GM23338 (cell line): ENCODE results near the gene ATAD3B.

ENCODE experiments used
- EZH2 ChIP-seq: fragments of 200-600 bp; sonication (generic); IDR thresholded peaks from one replicate; pipeline ENCODE4 v1.8.0; 2017; ENCODE audit warnings: antibody characterized with exemption, mild to moderate bottlenecking, low read depth; ENCODE audit not compliant: unreplicated experiment
- EZH2phosphoT487 ChIP-seq: fragments of 200-600 bp; sonication (generic); IDR thresholded peaks from one replicate; pipeline ENCODE4 v1.8.1; 2018; ENCODE audit warnings: antibody characterized with exemption; ENCODE audit not compliant: unreplicated experiment
- POLR2AphosphoS5 ChIP-seq: IDR thresholded peaks from 2 replicates; pipeline ENCODE4 v1.6.1; 2016; ENCODE audit warnings: antibody characterized with exemption, low read depth
- TF ChIP-seq, protein P1 (sequence below): IDR thresholded peaks from one replicate; pipeline ENCODE4 v1.6.1; 2018; ENCODE audit warnings: antibody characterized with exemption; ENCODE audit not compliant: unreplicated experiment
- TF ChIP-seq, protein P2 (sequence below), 2 experiments: fragments of 200-600 bp in 1 of 2; sonication (generic) in 1 of 2; conservative IDR thresholded peaks; 2 replicates each; pipeline versions ENCODE4 v1.5.1 to v1.6.1; 2016 to 2017; ENCODE audit warnings: antibody characterized with exemption in 2 of 2, low read depth in 2 of 2, mild to moderate bottlenecking in 2 of 2, moderate library complexity in 1 of 2

DNA sequence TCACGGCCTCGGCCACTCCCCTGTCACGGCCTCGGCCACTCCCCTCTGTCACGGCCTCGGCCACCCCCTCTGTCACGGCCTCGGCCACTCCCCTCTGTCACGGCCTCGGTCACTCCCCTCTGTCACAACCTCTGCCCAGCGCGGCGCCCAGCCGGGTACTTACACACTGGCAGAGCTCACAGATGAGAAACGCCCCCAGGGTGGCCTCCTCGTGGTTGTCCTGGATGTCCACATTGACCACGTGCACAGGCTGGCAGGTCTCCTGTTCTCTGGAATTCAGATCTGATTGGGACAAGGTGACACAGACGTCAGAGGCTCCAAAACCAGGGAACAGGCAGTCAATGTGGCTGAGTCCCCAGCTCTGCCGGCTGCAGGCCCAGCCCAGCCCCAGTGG, 72.1 kb downstream of the ATAD3B start:
- TF ChIP-seq, protein P1, sequence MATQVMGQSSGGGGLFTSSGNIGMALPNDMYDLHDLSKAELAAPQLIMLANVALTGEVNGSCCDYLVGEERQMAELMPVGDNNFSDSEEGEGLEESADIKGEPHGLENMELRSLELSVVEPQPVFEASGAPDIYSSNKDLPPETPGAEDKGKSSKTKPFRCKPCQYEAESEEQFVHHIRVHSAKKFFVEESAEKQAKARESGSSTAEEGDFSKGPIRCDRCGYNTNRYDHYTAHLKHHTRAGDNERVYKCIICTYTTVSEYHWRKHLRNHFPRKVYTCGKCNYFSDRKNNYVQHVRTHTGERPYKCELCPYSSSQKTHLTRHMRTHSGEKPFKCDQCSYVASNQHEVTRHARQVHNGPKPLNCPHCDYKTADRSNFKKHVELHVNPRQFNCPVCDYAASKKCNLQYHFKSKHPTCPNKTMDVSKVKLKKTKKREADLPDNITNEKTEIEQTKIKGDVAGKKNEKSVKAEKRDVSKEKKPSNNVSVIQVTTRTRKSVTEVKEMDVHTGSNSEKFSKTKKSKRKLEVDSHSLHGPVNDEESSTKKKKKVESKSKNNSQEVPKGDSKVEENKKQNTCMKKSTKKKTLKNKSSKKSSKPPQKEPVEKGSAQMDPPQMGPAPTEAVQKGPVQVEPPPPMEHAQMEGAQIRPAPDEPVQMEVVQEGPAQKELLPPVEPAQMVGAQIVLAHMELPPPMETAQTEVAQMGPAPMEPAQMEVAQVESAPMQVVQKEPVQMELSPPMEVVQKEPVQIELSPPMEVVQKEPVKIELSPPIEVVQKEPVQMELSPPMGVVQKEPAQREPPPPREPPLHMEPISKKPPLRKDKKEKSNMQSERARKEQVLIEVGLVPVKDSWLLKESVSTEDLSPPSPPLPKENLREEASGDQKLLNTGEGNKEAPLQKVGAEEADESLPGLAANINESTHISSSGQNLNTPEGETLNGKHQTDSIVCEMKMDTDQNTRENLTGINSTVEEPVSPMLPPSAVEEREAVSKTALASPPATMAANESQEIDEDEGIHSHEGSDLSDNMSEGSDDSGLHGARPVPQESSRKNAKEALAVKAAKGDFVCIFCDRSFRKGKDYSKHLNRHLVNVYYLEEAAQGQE: no peak
- TF ChIP-seq EZH2: no peak
- TF ChIP-seq, protein P2, sequence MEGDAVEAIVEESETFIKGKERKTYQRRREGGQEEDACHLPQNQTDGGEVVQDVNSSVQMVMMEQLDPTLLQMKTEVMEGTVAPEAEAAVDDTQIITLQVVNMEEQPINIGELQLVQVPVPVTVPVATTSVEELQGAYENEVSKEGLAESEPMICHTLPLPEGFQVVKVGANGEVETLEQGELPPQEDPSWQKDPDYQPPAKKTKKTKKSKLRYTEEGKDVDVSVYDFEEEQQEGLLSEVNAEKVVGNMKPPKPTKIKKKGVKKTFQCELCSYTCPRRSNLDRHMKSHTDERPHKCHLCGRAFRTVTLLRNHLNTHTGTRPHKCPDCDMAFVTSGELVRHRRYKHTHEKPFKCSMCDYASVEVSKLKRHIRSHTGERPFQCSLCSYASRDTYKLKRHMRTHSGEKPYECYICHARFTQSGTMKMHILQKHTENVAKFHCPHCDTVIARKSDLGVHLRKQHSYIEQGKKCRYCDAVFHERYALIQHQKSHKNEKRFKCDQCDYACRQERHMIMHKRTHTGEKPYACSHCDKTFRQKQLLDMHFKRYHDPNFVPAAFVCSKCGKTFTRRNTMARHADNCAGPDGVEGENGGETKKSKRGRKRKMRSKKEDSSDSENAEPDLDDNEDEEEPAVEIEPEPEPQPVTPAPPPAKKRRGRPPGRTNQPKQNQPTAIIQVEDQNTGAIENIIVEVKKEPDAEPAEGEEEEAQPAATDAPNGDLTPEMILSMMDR (conservative IDR thresholded peaks at IDR 0.05; ENCODE audit: low read depth in 2 of 2): no peak
- TF ChIP-seq EZH2phosphoT487: no peak
- TF ChIP-seq POLR2AphosphoS5: no peak
